HEK293T (cell line): ENCODE measurements around the gene CABP7.

Source experiments
- BHLHE40 ChIP-seq: fragments of 450-650 bp; IDR thresholded peaks from 2 replicates; pipeline ENCODE4 v1.6.1; 2016; ENCODE audit warnings: mild to moderate bottlenecking, moderate library complexity, borderline replicate concordance
- CTBP1 ChIP-seq: fragments of 450-650 bp; IDR thresholded peaks from 2 replicates; pipeline ENCODE4 v1.6.1; 2016; ENCODE audit warnings: borderline replicate concordance
- ELF4 ChIP-seq: fragments of 450-650 bp; IDR thresholded peaks from 2 replicates; pipeline ENCODE4 v1.6.1; 2017; ENCODE audit warnings: antibody characterized with exemption
- FOXA1 ChIP-seq: fragments of 450-650 bp; IDR thresholded peaks from 2 replicates; pipeline ENCODE4 v1.6.1; 2016; ENCODE audit warnings: mild to moderate bottlenecking
- FOXK2 ChIP-seq: fragments of 450-650 bp; IDR thresholded peaks from 2 replicates; pipeline ENCODE4 v1.6.1; 2016; ENCODE audit warnings: mild to moderate bottlenecking
- FOXM1 ChIP-seq: fragments of 450-650 bp; IDR thresholded peaks from 2 replicates; pipeline ENCODE4 v1.6.1; 2017; ENCODE audit warnings: mild to moderate bottlenecking, borderline replicate concordance
- L3MBTL2 ChIP-seq: fragments of 450-650 bp; conservative IDR thresholded peaks from 2 replicates; pipeline ENCODE4 v1.6.1; 2016; ENCODE audit warnings: mild to moderate bottlenecking
- NFRKB ChIP-seq: fragments of 450-650 bp; IDR thresholded peaks from 2 replicates; pipeline ENCODE4 v1.6.1; 2016; ENCODE audit warnings: mild to moderate bottlenecking, moderate library complexity
- SP1 ChIP-seq: fragments of 450-650 bp; IDR thresholded peaks from 2 replicates; pipeline ENCODE4 v1.6.1; 2017
- SUZ12 ChIP-seq: fragments of 450-650 bp; IDR thresholded peaks from 2 replicates; pipeline ENCODE4 v1.6.1; 2016; ENCODE audit warnings: mild to moderate bottlenecking
- TARDBP ChIP-seq: fragments of 450-650 bp; IDR thresholded peaks from 2 replicates; pipeline ENCODE4 v1.6.1; 2016
- ZNF384 ChIP-seq: fragments of 450-650 bp; IDR thresholded peaks from 2 replicates; pipeline ENCODE4 v1.6.1; 2016

DNA sequence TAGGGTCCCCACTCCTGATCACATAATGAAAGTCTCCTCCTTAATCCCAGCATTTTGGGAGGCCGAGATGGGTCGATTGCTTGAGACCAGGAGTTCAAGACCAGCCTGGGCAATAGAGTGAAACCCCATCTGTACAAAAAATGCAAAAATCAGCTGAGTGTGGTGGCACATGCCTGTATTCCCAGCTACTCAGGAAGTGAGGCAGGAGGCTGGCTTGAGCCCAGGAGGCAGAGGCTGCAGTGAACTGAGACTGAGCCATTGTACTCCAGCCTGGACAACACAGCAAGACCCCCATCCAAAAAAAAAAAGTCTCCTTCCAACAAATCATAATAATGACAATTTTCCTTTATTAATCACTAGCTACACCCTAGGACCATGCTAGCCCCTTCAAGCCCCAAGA, 31.9 kb downstream of the CABP7 start:
- no peak for TF ChIP-seq TARDBP
- TF ChIP-seq FOXK2 = no peak
- TF ChIP-seq FOXM1 = no peak
- no peak for TF ChIP-seq ELF4
- no peak for TF ChIP-seq BHLHE40
- no peak for TF ChIP-seq SUZ12
- TF ChIP-seq SP1 = no peak
- no peak for TF ChIP-seq CTBP1
- no peak for TF ChIP-seq ZNF384
- no peak for TF ChIP-seq FOXA1
- TF ChIP-seq NFRKB = no peak
- no peak for TF ChIP-seq L3MBTL2
